ENCODE measurements around the gene HTT.

GRCh38 chr4:3130826-3131225 lies 56.3 kb downstream of the HTT start:
- TF ChIP-seq CTCF (IDR thresholded peaks at IDR 0.05) = no peak
- TF ChIP-seq RNF2 (IDR thresholded peaks at IDR 0.05; ENCODE audit: borderline replicate concordance, low read depth) = no peak
- no peak for TF ChIP-seq KDM5A (IDR thresholded peaks at IDR 0.05)
- no peak for TF ChIP-seq JUN (IDR thresholded peaks at IDR 0.05)
- TF ChIP-seq ZC3H11A (IDR thresholded peaks at IDR 0.05) = no peak
- TF ChIP-seq PHF8 (IDR thresholded peaks at IDR 0.05; ENCODE audit: borderline replicate concordance, low read depth) = no peak
- TF ChIP-seq EHMT2 (IDR thresholded peaks at IDR 0.05; ENCODE audit: low read depth) = no peak
- no peak for TF ChIP-seq REST (IDR thresholded peaks at IDR 0.05)
- no peak for TF ChIP-seq POLR2A (IDR thresholded peaks at IDR 0.05; ENCODE audit: low read length)
- TF ChIP-seq MAFK (IDR thresholded peaks at IDR 0.05; ENCODE audit: partially characterized antibody) = no peak
- TF ChIP-seq BHLHE40 (IDR thresholded peaks at IDR 0.05; ENCODE audit: low read depth, low read length) = no peak
- TF ChIP-seq NFE2L2 (conservative IDR thresholded peaks at IDR 0.05; ENCODE audit: low read length) = no peak
